GM12878 (cell line): Measurements from ENCODE around the gene HEATR1. TPM values are rescaled to one million over a fixed set of nuclear protein-coding genes. Genes with fewer than 3 reads are reported as not detected.

ENCODE experiments used
- ATAC-seq: fragments of 200-7000 bp; cut with Tn5 transposase; 3 replicates; pipeline ENCODE4 v1.9.1; 2020; ENCODE audit warnings: mild to moderate bottlenecking, moderate library complexity
- BruUV-seq: library from RNA; stranded (reverse); fragments of 400-500 nt; replicated peaks from 2 replicates; lab custom pipeline; 2021; lab: Mats Ljungman, UMichigan
- CTCF ChIA-PET: fragments of 300-600 bp; sonication (Branson Sonifier 250); formaldehyde crosslinking; extraction: SDS; loops from one replicate; lab custom pipeline; 2021; ENCODE audit warnings: inconsistent platforms; lab: Yijun Ruan, JAX
- POLR2A ChIA-PET: fragments of 350-600 bp; formaldehyde crosslinking; extraction: SDS; loops from one replicate; lab custom pipeline; 2021; ENCODE audit warnings: inconsistent platforms; lab: Charles Lee
- RAD21 ChIA-PET: fragments of 300-600 bp; sonication (Branson Sonifier 250); formaldehyde crosslinking; loops from one replicate; lab custom pipeline; 2023; ENCODE audit warnings: antibody characterized with exemption; ENCODE audit not compliant: unreplicated experiment; lab: Charles Lee
- SMC1A ChIA-PET: fragments of 300-600 bp; sonication (Branson Sonifier 250); formaldehyde crosslinking; loops from one replicate; lab custom pipeline; 2023; ENCODE audit not compliant: unreplicated experiment, uncharacterized antibody; lab: Charles Lee
- DNase-seq: peaks from one replicate; pipeline ENCODE4 v3.0.0-alpha.2; 2011; ENCODE audit warnings: low read depth, low spot score
- FAIRE-seq: peaks from 3 replicates; lab custom pipeline; 2011; peaks lifted over from hg19 to GRCh38; lab: Jason Lieb, UNC
- H2AFZ ChIP-seq: 2 replicates; pipeline ENCODE4 v1.6.0; 2011; ENCODE audit warnings: low read depth, low read length, control low read depth; ENCODE audit not compliant: control insufficient read depth
- H3K27ac ChIP-seq: 2 replicates; pipeline ENCODE4 v1.5.1; 2011; ENCODE audit warnings: control low read depth; ENCODE audit not compliant: control insufficient read depth, insufficient read depth
- H3K27me3 ChIP-seq, 2 experiments: replicated peaks in 1 of 2; 2 replicates each; pipeline versions ENCODE4 v1.6.0 to v1.6.1; 2011; ENCODE audit warnings: low read length in 1 of 2; ENCODE audit not compliant: control insufficient read depth in 2 of 2, insufficient read depth in 2 of 2
- H3K36me3 ChIP-seq, 2 experiments: 2 replicates each; pipeline ENCODE4 v1.5.1; 2011; ENCODE audit warnings: low read length in 1 of 2; ENCODE audit not compliant: control insufficient read depth in 2 of 2, insufficient read depth in 2 of 2
- H3K4me1 ChIP-seq: 2 replicates; pipeline ENCODE4 v1.6.1; 2011; ENCODE audit warnings: mild to moderate bottlenecking, low read length, moderate library complexity, mixed read lengths; ENCODE audit not compliant: control insufficient read depth, insufficient read depth
- H3K4me2 ChIP-seq: 2 replicates; pipeline ENCODE4 v1.6.0; 2011; ENCODE audit warnings: control low read depth; ENCODE audit not compliant: control insufficient read depth, insufficient read depth
- H3K4me3 ChIP-seq: fragments of 200-600 bp; sonication (generic); 2 replicates; pipeline ENCODE4 v1.5.1; 2016
- H3K79me2 ChIP-seq: 2 replicates; pipeline ENCODE4 v1.6.0; 2011; ENCODE audit warnings: low read length; ENCODE audit not compliant: control insufficient read depth, insufficient read depth
- H3K9ac ChIP-seq: 2 replicates; pipeline ENCODE4 v1.8.0; 2011; ENCODE audit warnings: low read length, control low read depth, mixed read lengths; ENCODE audit not compliant: control insufficient read depth, insufficient read depth
- H3K9me3 ChIP-seq: replicated peaks from 3 replicates; pipeline ENCODE4 v1.5.1; 2011; ENCODE audit warnings: mild to moderate bottlenecking, low read length; ENCODE audit not compliant: control insufficient read depth, insufficient read depth
- H4K20me1 ChIP-seq: 2 replicates; pipeline ENCODE4 v1.6.0; 2011; ENCODE audit not compliant: control insufficient read depth, insufficient read depth
- ATF3 ChIP-seq: IDR thresholded peaks from 2 replicates; pipeline ENCODE4 v1.6.1; 2011; ENCODE audit warnings: low read depth, mild to moderate bottlenecking, low read length, moderate library complexity, borderline replicate concordance; ENCODE audit errors: extremely low read depth
- ATF7 ChIP-seq: fragments of 450-650 bp; IDR thresholded peaks from 2 replicates; pipeline ENCODE4 v1.6.1; 2016; ENCODE audit warnings: low read depth, mild to moderate bottlenecking
- CBX5 ChIP-seq: sonication (generic); IDR thresholded peaks from 2 replicates; pipeline ENCODE4 v1.6.1; 2016; ENCODE audit warnings: low read depth, moderate library complexity, mild to moderate bottlenecking, inconsistent platforms
- CREM ChIP-seq: IDR thresholded peaks from 2 replicates; pipeline ENCODE4 v1.6.1; 2014; ENCODE audit warnings: antibody characterized with exemption, low read depth
- E2F4 ChIP-seq: IDR thresholded peaks from 2 replicates; pipeline ENCODE4 v1.6.1; 2012; ENCODE audit warnings: low read depth, low read length, improper control_type of control experiment
- JUNB ChIP-seq: IDR thresholded peaks from 2 replicates; pipeline ENCODE4 v1.6.1; 2016; ENCODE audit warnings: antibody characterized with exemption, mild to moderate bottlenecking
- MEF2A ChIP-seq: IDR thresholded peaks from 2 replicates; pipeline ENCODE4 v1.6.1; 2011; ENCODE audit warnings: low read depth, mild to moderate bottlenecking, low read length, moderate library complexity; ENCODE audit not compliant: insufficient read depth
- NR2F1 ChIP-seq: fragments of 450-650 bp; conservative IDR thresholded peaks from 2 replicates; pipeline ENCODE4 v1.6.1; 2017; ENCODE audit warnings: mild to moderate bottlenecking
- RELA ChIP-seq: fragments of 450-650 bp; IDR thresholded peaks from 2 replicates; pipeline ENCODE4 v1.8.0; 2014; ENCODE audit warnings: borderline replicate concordance; ENCODE audit not compliant: partially characterized antibody
- REST ChIP-seq: IDR thresholded peaks from 2 replicates; pipeline ENCODE4 v1.6.1; 2012; ENCODE audit warnings: mild to moderate bottlenecking, low read depth, low read length
- SPI1 ChIP-seq: IDR thresholded peaks from 2 replicates; pipeline ENCODE4 v1.6.1; 2011; ENCODE audit warnings: low read depth, mild to moderate bottlenecking, low read length, moderate library complexity, borderline replicate concordance; ENCODE audit not compliant: insufficient read depth
- SREBF2 ChIP-seq: IDR thresholded peaks from 2 replicates; pipeline ENCODE4 v1.6.1; 2012; ENCODE audit warnings: mild to moderate bottlenecking, low read length
- TCF12 ChIP-seq: IDR thresholded peaks from 2 replicates; pipeline ENCODE4 v1.6.1; 2011; ENCODE audit warnings: low read depth, mild to moderate bottlenecking, low read length
- USF1 ChIP-seq: IDR thresholded peaks from 2 replicates; pipeline ENCODE4 v1.6.1; 2011; ENCODE audit warnings: borderline replicate concordance, low read depth, mild to moderate bottlenecking, moderate library complexity, mixed read lengths, low read length; ENCODE audit not compliant: insufficient read depth; ENCODE audit errors: extremely low read length
- YY1 ChIP-seq: IDR thresholded peaks from 2 replicates; pipeline ENCODE4 v1.6.1; 2011; ENCODE audit warnings: low read depth, mild to moderate bottlenecking, low read length
- ZZZ3 ChIP-seq: IDR thresholded peaks from 2 replicates; pipeline ENCODE4 v1.6.1; 2011; ENCODE audit warnings: low read depth; ENCODE audit not compliant: control insufficient read depth, insufficient read length
- WGBS: methylation state at CpG from one replicate; pipeline ENCODE4 v1.1.6; 2016; ENCODE audit warnings: low lambda C conversion rate; ENCODE audit not compliant: insufficient replicate concordance, insufficient coverage; ENCODE audit errors: missing lambda C conversion rate; 5-methylcytosine and 5-hydroxymethylcytosine counted together
- in situ Hi-C: fragments of 300-500 bp; cut with MboI; formaldehyde crosslinking; loops from 9 replicates; pipeline ENCODE4 v1.14.3; 2018; ENCODE audit warnings: mixed read lengths
- intact Hi-C: fragments of 100-400 bp; cut with micrococcal nuclease; formaldehyde crosslinking; loops from one replicate; pipeline ENCODE4 v1.14.2; 2022; ENCODE audit not compliant: unreplicated experiment
- polyA plus RNA-seq, 11 experiments: library from polyadenylated mRNA; depleted of rRNA in 4 of 11; unstranded in 6 of 11; stranded (reverse) in 5 of 11; fragments of >200 nt; fragmentation: Nextera tagmentation in 4 of 11; fragmentation: Illumina TruSeq in 1 of 11; extraction: Ambion mirVana in 4 of 11; extraction: Trizol in 1 of 11; gene quantifications; 1 replicate in 1 of 11; 2 replicates in 10 of 11; pipeline versions ENCODE4 v1.2.1 to v1.2.3, GENCODE V29; 2011 to 2016; ENCODE audit warnings: inconsistent platforms in 2 of 11, missing spikeins in 2 of 11, low read depth in 1 of 11
- total RNA-seq, 4 experiments: library from RNA; depleted of rRNA in 3 of 4; stranded (reverse); fragments of >200 nt in 3 of 4; fragmentation: Illumina TruSeq in 1 of 4; extraction: Trizol in 1 of 4; gene quantifications; 2 replicates each; pipeline versions ENCODE4 v1.2.1 to v1.2.3, GENCODE V29; 2013 to 2021

Gene HEATR1
- total and polyA plus RNA-seq, 10 of the 15 experiments (the other 5 are each of a cell fraction or from before 2014, with no cell fraction given) = 8.6 to 72.3 (median 41.9) TPM

- H3K27ac ChIP-seq = no peak overlapping the region
- peaks cover 19 to 61% of the 10 kb centered on the region in 2 experiments for H3K36me3 ChIP-seq
- ChIA-PET POLR2A (no interaction called here), RAD21 (no interaction called here), SMC1A (no interaction called here), CTCF (no interaction called here)
- H3K27me3 ChIP-seq = no peaks in the 10 kb centered on the region
- no peaks in the 10 kb centered on the region for H4K20me1 ChIP-seq
- FAIRE-seq = no peak
- no peak overlapping the region for H3K4me2 ChIP-seq
- no peak for ATAC-seq
- no peak for DNase-seq
- no peaks in the 10 kb centered on the region for H3K9me3 ChIP-seq
- in situ Hi-C loops (no loop called here), intact Hi-C loops (no loop called here)
- no peak overlapping the region for H2AFZ ChIP-seq
- BruUV-seq = no TSS peak
- no peaks in the 10 kb centered on the region for H3K79me2 ChIP-seq
- H3K4me3 ChIP-seq = no peak overlapping the region
- no peaks in the 10 kb centered on the region for H3K4me1 ChIP-seq
- no peak overlapping the region for H3K9ac ChIP-seq
- 0% methylated on average over 1 of the region's 1 CpG for WGBS
- TF ChIP-seq ZZZ3 = no peak
- TF ChIP-seq TCF12 = no peak
- no peak for TF ChIP-seq CREM
- no peak for TF ChIP-seq ATF7
- no peak for TF ChIP-seq USF1
- no peak for TF ChIP-seq ATF3
- no peak for TF ChIP-seq CBX5
- no peak for TF ChIP-seq NR2F1
- TF ChIP-seq MEF2A = no peak
- no peak for TF ChIP-seq RELA
- TF ChIP-seq REST = no peak
- no peak for TF ChIP-seq YY1
- TF ChIP-seq SREBF2 = no peak
- no peak for TF ChIP-seq SPI1
- no peak for TF ChIP-seq JUNB
- TF ChIP-seq E2F4 = no peak
Observed at GRCh38 chr1:236552901-236553300, 51.4 kb downstream of the HEATR1 start.
